Large intestine (tissue), 3 donors: Measurements from ENCODE around the gene GATAD2B. TPM values are rescaled to one million over a fixed set of nuclear protein-coding genes. Genes with fewer than 3 reads are reported as not detected.

Experiments
- DNase-seq, 2 donors: peaks; one replicate each; pipeline versions ENCODE4 v3.0.0 to v3.0.0-alpha.2; 2013
- H3K27ac ChIP-seq: one replicate; pipeline ENCODE4 v1.5.1; 2013; ENCODE audit warnings: low read length
- H3K27me3 ChIP-seq: 2 replicates; pipeline ENCODE4 v1.6.1; 2013; ENCODE audit warnings: low read length; ENCODE audit not compliant: control insufficient read depth, insufficient read depth
- H3K36me3 ChIP-seq: 2 replicates; pipeline ENCODE4 v1.6.1; 2013; ENCODE audit warnings: low read length; ENCODE audit not compliant: control insufficient read depth, insufficient read depth
- H3K4me1 ChIP-seq: one replicate; pipeline ENCODE4 v1.6.1; 2013; ENCODE audit warnings: low read length; ENCODE audit not compliant: control insufficient read depth, insufficient read depth
- H3K4me3 ChIP-seq: one replicate; pipeline ENCODE4 v1.5.1; 2013; ENCODE audit warnings: low read length
- H3K9me3 ChIP-seq: one replicate; pipeline ENCODE4 v1.6.1; 2013; ENCODE audit warnings: mild to moderate bottlenecking, low read depth, low read length, moderate library complexity; ENCODE audit not compliant: control insufficient read depth
- WGBS: methylation state at CpG from one replicate; pipeline ENCODE4 v1.1.5; 2013; ENCODE audit warnings: low lambda C conversion rate; ENCODE audit not compliant: insufficient coverage; 5-methylcytosine and 5-hydroxymethylcytosine counted together
- polyA plus RNA-seq: library from polyadenylated mRNA; unstranded; fragments of 120-200 nt; gene quantifications from one replicate; pipeline ENCODE4 v1.2.1, GENCODE V29; 2013

Gene GATAD2B
- polyA plus RNA-seq, 1 donor = 13.5 TPM

DNA sequence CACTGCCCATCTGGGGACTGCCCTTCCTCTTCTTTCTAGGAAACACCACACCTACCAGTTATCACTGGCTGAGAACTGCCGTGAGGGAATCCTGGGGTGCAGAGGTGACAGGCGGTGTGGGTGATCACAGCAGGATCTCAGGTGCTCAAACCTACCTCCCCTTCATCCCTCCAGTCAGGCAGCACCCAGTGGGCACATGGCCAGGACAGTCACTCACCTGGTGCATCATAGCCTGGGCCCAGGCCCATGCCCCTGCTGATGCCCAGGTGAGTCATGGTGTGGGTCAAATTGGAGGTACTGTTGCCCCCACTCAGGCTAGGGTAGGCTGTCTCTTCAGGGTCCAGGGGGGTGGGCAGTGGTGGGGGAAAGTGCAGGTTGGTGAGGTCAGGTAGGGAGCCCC, 29.0 kb upstream of the GATAD2B start:
- no peak overlapping the region for H3K4me3 ChIP-seq
- H3K36me3 ChIP-seq = peaks cover 64% of the 10 kb centered on the region
- H3K27me3 ChIP-seq = no peaks in the 10 kb centered on the region
- no CpG with 5 or more reads among the region's 2 CpGs for WGBS
- H3K27ac ChIP-seq = no peak overlapping the region
- no peak for DNase-seq
- H3K9me3 ChIP-seq = no peaks in the 10 kb centered on the region
- peaks cover 16% of the 10 kb centered on the region for H3K4me1 ChIP-seq

DNA sequence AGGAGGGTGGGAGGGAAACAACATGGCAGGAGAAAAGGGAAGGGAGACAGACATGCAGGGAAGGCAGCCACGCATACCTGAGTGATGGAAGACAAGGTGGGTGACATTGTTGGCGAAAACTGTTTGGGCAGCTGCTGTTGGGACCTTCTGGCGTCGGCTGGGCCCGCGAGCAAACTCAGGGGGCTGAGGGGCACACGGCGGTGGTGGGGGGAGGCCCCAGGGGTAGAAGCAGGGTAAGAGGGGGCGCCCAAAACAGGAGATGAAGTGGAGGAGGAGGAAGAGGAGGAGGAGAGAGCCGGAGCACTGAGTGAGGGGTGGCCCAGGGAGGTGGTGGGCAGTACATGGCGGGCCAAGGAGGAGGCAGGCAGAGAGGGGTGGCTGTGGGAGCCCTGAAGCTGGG, 28.4 kb upstream of the GATAD2B start:
- no peak for DNase-seq
- Histone ChIP-seq H3K27ac (no peak overlapping the region), H3K27me3 (no peaks in the 10 kb centered on the region), H3K4me3 (no peak overlapping the region), H3K36me3 (peaks cover 64% of the 10 kb centered on the region), H3K4me1 (peaks cover 12% of the 10 kb centered on the region), H3K9me3 (no peaks in the 10 kb centered on the region)
- 100% methylated on average over 4 of the region's 11 CpGs for WGBS

DNA sequence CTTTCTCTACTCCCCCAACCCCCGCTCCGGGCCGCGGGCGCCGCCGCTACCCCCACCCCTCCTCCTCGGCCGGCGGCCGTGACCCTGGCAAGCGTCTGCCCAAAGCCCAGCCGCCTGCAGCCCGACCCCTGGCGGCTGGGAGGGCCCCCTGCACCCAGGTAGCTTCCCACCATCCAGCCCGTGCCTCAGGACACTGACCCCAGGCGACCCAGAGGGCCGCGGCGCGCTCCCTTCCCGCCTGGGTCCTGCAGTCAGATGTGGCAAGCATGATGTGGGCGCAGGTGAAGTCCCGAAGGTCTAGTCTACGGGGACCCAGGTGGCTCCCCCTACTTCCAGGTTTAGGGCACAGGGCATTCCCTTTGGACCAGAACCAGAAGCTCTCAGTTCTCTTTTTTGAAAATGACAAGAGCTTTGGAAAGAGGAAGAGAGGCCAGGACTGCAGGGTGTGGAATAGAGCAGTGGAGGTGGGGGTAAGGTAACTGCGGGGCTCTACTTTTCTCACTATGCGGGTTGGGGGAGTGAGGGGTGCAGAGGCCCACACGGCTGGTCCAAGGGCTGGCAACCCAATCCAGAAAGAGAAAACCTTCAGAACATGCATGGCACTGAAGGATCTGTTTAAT, 24.0 kb upstream of the GATAD2B start, which contains the start of gene DENND4B:
DENND4B (minus strand) TSS at position 97 of the 620 bp plus-strand sequence. CDS start 2,344 bp downstream, outside the sequence.
- Histone ChIP-seq H3K4me3 (peak within 1 kb of the TSS; percentile 94), H3K27ac (peak within 1 kb of the TSS; percentile 83), H3K27me3 (no peaks in the 10 kb centered on the region), H3K4me1 (peaks cover 14% of the 10 kb centered on the region), H3K9me3 (no peaks in the 10 kb centered on the region), H3K36me3 (peaks cover 58% of the 10 kb centered on the region)
- no CpG with 5 or more reads among the region's 28 CpGs for WGBS
- peak; percentile 79 to 81 for DNase-seq

DNA sequence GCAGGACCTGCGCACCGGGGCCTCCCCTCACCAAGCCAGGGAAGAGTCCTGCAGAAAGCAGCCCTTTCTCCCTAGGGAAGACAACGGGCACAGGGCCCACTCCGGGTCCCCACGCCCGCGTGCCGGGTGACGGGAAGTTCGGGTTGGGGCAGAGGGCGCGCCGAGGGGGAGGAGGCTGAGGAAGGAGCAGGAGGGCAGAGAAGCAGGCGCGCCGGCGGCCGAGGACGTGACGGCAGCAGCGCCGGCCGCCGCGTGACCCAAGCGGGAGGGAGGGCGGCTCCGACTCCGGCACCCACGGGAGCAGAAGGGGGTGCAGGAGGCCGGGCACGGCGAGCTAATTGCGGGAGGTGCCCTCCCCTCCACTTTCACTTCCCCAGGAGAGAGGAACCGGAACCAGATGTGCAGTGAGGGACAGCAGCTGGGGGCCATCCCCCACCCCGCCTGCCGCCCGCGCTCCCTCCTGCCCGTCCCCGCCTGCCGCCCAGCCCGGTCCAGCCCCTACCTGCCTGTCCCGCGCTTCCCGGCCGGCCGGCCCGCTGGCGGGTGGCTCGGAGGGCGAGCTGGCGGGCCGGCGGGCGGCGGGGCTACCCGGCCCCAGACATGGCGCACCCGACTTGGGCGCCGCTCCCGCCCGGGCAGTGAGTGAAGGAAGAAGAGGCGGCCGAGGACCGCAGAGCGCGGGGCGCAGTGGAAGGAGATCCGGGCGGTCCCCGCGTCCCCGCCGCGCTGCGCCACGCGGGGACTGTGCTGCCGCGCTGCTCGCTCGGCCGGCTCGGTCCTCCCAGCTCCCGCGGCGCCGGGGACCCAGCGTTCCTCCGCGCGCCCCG, 23.2 kb upstream of the GATAD2B start:
- WGBS = no CpG with 5 or more reads among the region's 95 CpGs
- DNase-seq = peak; percentile 74 to 91

DNA sequence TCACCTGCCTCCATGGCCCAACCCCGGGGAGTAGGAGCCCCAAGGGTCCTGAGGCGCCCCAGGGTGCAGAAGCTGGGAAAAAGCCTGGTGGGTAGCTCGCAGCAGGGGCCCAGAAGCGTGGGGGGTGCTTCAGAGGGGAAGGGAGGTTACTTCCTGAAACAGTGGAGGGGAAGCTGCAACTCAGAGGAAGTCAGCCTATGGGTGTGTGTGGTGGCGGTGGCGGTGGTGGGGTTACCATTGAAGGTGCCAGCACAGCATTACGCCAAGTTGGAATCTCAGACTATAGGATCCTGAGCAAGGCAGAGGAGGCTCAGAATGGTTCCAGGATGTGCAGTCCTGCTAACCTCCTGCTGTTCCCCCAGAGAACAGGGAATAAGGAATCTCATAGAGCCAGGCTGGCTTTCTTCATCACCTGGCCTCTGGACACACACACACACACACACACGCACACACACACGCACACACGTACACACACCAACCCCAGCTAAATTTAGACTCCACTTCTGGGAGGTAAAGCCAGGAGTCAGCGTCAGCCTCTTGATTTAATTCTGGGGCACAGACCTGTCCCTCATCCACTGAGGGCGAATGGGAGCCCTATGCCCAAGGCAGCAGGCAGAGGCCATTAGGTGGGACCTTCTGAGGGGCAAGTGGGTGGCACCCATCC, 22.5 kb upstream of the GATAD2B start:
- peaks cover 53% of the 10 kb centered on the region for H3K36me3 ChIP-seq
- WGBS = no CpG with 5 or more reads among the region's 12 CpGs

More for the DNA sequence above, 23.2 kb upstream of the GATAD2B start:
- peaks cover 14% of the 10 kb centered on the region for H3K4me1 ChIP-seq
- H3K9me3 ChIP-seq = no peaks in the 10 kb centered on the region
- H3K4me3 ChIP-seq = peak overlapping the region; percentile 94
- H3K27me3 ChIP-seq = no peaks in the 10 kb centered on the region
- peak overlapping the region; percentile 83 for H3K27ac ChIP-seq
- H3K36me3 ChIP-seq = peaks cover 53% of the 10 kb centered on the region

DNA sequence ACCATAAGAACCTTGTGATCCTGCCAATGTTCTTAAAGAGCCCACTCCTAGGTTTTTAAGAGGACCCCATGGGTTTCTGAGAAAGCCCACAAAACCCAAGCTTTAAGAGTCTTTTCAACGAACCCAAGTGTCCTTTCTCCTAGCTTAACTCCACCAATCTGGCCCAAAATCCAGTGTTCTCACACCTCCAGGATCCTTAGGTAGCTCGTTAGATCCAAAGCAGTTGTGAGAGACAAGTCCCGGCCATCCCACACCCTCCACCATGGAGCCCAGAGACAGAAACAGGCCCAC, 22.0 kb upstream of the GATAD2B start:
- H3K36me3 ChIP-seq = peaks cover 54% of the 10 kb centered on the region
- H3K27me3 ChIP-seq = no peaks in the 10 kb centered on the region
- no CpG with 5 or more reads among the region's 3 CpGs for WGBS
- H3K9me3 ChIP-seq = no peaks in the 10 kb centered on the region
- no peak for DNase-seq
- peaks cover 14% of the 10 kb centered on the region for H3K4me1 ChIP-seq
- peak overlapping the region; percentile 94 for H3K4me3 ChIP-seq
- H3K27ac ChIP-seq = no peak overlapping the region

More for the DNA sequence above, 22.5 kb upstream of the GATAD2B start:
- H3K27ac ChIP-seq = peak overlapping the region; percentile 83
- peaks cover 14% of the 10 kb centered on the region for H3K4me1 ChIP-seq
- no peaks in the 10 kb centered on the region for H3K27me3 ChIP-seq
- no peaks in the 10 kb centered on the region for H3K9me3 ChIP-seq
- DNase-seq = peak in 1 of 2 donors; percentile 52
- H3K4me3 ChIP-seq = peak overlapping the region; percentile 94

DNA sequence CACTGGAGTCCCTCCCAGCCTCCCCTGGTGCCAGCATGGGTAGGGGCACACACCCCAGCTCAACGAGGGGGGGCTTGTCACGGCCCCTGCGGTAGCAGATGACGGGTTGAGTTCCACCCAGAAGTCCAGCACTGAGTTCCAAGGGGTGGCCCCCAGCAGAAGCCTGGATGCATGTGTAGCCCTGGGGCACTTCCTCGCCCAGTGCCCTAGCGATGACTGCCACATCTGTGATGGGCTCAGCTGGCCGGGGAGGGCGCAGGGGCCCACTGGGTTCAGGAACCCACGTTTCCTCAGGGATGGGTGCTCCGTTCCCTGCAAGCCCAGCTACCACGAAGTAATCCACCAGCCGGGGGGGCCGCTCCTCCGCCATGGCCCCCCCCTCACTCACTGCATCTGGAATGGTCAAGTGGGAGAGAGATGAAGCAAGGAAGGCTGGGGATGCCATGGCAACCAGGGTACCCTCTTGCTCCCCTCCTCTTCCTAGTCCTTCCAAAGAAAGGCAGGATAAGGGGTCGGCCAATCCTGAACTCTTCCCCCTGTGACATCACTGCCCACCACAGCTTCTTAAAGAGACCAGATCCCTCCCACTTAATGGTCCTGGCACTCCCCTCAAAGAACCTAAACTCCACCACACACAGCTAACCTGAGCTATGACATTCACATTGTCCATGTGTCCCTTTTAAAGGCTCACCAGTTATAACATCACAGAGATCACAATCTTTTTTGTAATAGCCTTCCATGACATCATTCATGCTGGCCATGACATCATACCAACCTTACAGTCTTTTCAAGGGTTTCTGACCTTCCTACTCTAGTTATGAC, 21.4 kb upstream of the GATAD2B start:
- Histone ChIP-seq H3K27ac (no peak overlapping the region), H3K9me3 (no peaks in the 10 kb centered on the region), H3K27me3 (no peaks in the 10 kb centered on the region), H3K4me3 (no peak overlapping the region), H3K4me1 (peaks cover 14% of the 10 kb centered on the region), H3K36me3 (peaks cover 57% of the 10 kb centered on the region)
- WGBS = no CpG with 5 or more reads among the region's 15 CpGs
- no peak for DNase-seq

DNA sequence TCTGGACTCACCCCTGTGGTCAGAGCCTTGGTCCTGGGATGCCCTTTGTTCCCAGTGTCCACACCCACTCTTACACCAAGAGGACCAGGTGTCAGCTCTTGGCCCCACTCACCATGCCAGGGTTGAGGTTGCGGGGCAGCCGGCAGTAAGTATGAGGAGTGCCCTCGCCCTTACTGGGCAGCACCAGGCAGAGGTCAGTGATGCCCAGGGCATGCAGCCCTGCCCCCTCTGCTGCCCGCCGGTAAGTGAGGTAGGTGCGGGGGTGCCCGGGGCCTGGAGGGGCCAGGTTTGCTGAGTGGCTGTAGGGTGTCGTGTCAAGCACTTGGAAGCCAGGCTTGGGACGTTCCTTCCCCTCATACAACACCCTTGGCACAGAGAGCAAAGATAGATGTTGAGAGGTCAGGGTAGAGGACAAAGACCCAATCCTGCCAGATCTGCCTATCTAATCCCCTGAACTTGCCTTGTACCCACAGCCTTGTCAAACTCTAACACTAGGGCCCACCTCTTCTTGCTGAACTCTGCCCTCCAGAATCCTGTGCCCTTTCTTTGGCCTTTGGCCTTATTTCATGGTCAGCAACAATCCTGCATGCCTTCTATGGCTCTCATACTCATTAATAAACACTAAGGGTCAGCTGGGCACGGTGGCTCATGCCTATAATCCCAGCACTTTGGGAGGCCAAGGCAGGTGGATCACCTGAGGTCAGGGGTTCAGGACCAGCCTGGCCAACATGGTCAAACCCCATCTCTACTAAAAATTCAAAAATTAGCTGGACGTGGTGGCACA, 20.2 kb upstream of the GATAD2B start:
- WGBS = no CpG with 5 or more reads among the region's 11 CpGs
- no peak for DNase-seq
- peaks cover 47% of the 10 kb centered on the region for H3K36me3 ChIP-seq
- no peaks in the 10 kb centered on the region for H3K27me3 ChIP-seq
- no peak overlapping the region for H3K4me3 ChIP-seq
- peaks cover 14% of the 10 kb centered on the region for H3K4me1 ChIP-seq
- H3K27ac ChIP-seq = no peak overlapping the region
- no peaks in the 10 kb centered on the region for H3K9me3 ChIP-seq

DNA sequence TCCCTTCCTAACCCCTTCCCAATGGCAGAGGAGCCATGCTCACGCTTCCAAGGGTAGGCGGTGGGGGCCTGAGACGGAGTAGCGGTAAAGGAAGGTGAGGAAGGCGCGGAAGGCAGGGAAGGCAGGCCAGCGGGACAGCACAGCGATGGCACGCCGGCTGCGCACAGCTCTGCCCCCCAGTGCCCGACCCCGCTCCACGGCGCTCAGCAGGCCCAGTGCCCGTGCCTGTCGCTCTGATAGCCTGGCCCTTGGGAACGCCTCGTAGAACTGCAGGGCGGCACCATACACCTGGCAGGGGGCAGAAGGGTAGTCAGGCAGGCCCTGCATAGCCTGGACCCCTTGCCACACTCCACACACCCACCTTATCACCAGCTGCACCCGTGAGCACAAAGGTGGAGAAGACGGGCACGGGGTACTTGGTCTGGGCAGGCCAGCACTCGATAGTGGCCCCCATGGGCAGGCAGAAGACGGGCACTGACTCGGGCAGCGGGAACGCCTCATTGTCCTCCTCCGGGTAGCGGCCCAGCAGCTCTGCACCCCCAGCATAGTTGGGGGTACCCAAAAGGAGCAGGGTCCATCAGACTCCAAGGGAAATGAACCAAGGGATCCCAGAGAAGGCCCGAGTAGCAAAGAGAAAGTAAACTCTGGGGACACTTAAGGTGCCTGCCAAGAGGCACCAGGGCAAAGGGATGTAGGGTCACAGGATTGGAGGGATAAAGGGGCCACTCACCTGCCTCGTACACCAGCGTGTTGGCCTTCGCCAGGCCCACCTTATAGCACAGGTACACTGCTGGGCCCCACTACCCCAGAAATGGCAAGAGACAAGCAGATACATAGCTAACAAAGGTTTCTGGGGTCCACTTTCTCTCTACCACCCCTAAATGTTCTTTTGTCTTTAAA, 19.3 kb upstream of the GATAD2B start:
- H3K36me3 ChIP-seq = peaks cover 52% of the 10 kb centered on the region
- no peak for DNase-seq
- no CpG with 5 or more reads among the region's 34 CpGs for WGBS

More for the DNA sequence above, 19.3 kb upstream of the GATAD2B start:
- Histone ChIP-seq H3K27ac (no peak overlapping the region), H3K4me3 (no peak overlapping the region), H3K4me1 (peaks cover 14% of the 10 kb centered on the region), H3K9me3 (no peaks in the 10 kb centered on the region), H3K27me3 (no peaks in the 10 kb centered on the region)
